LNCAP (cell line): ENCODE results near the gene PLCB2.

Experiments used
- CTCF ChIP-seq: fragments of 450-650 bp; IDR thresholded peaks from 2 replicates; pipeline ENCODE4 v1.5.1; 2017; ENCODE audit warnings: mild to moderate bottlenecking

The PLCB2 gene

GRCh38 chr15:40333922-40334492 is 26.3 kb upstream of the PLCB2 start:
- no peak for TF ChIP-seq CTCF

- TF ChIP-seq CTCF: no peak
Measured at GRCh38 chr15:40332113-40332781, 24.5 kb upstream of the PLCB2 start.

GRCh38 chr15:40331637-40332036 is 23.9 kb upstream of the PLCB2 start:
- TF ChIP-seq CTCF: no peak

GRCh38 chr15:40331026-40331425 is 23.3 kb upstream of the PLCB2 start:
- no peak for TF ChIP-seq CTCF

- TF ChIP-seq CTCF: no peak
Measured at GRCh38 chr15:40330368-40330836, 22.7 kb upstream of the PLCB2 start.

- TF ChIP-seq CTCF: no peak
Measured at GRCh38 chr15:40329804-40330203, 22.1 kb upstream of the PLCB2 start.

- no peak for TF ChIP-seq CTCF
Measured at GRCh38 chr15:40328751-40329150, 21.0 kb upstream of the PLCB2 start.
